Lower leg skin (tissue), 4 donors: Measurements from ENCODE around the gene AATK. TPM values are rescaled to one million over a fixed set of nuclear protein-coding genes. Genes with fewer than 3 reads are reported as not detected.

Source experiments
- DNase-seq, 2 donors: peaks; one replicate each; pipeline ENCODE4 v3.0.0-alpha.2; 2019; ENCODE audit warnings: low spot score in 2 of 2
- H3K4me3 ChIP-seq: fragments of 200-600 bp; sonication (generic); 2 replicates; pipeline ENCODE4 v1.5.1; 2017; ENCODE audit warnings: mild to moderate bottlenecking, low read depth; ENCODE audit not compliant: poor library complexity, severe bottlenecking
- CTCF ChIP-seq, 3 donors: fragments of 450-650 bp; IDR thresholded peaks; one replicate each; pipeline ENCODE4 v1.5.1; 2016; ENCODE audit warnings: antibody characterized with exemption in 3 of 3, mild to moderate bottlenecking in 3 of 3, moderate library complexity in 2 of 3
- POLR2A ChIP-seq, 2 donors: fragments of 450-650 bp; IDR thresholded peaks; one replicate each; pipeline ENCODE4 v1.6.1; 2016 to 2017; ENCODE audit warnings: antibody characterized with exemption in 2 of 2, mild to moderate bottlenecking in 1 of 2, moderate library complexity in 1 of 2
- WGBS, 2 donors: methylation state at CpG; one replicate each; pipeline ENCODE4 v1.1.5; 2018; 5-methylcytosine and 5-hydroxymethylcytosine counted together
- intact Hi-C: fragments of 100-400 bp; cut with DNase I; formaldehyde crosslinking; loops from one replicate; pipeline ENCODE4 v1.15.0; 2023; ENCODE audit warnings: low total_unique reads
- microRNA counts, 2 donors: library from miRNA; unstranded; fragments of <30 nt; microRNA quantifications; one replicate each; lab custom pipeline; 2016
- microRNA-seq, 2 donors: library from miRNA; unstranded; fragments of <30 nt; microRNA quantifications; one replicate each; pipeline ENCODE4, GENCODE V29; 2016; ENCODE audit warnings: borderline replicate concordance in 2 of 2, borderline number of aligned reads in 1 of 2
- total RNA-seq, 4 donors: library from RNA; depleted of rRNA; stranded (reverse); fragments of >200 nt; gene quantifications; one replicate each; pipeline ENCODE4 v1.1.0, GENCODE V29; 2016

The AATK gene
- total RNA-seq, 4 donors from 2014 or later = 0.81 to 3.5 (median 2.2) TPM

- no peak for TF ChIP-seq POLR2A (IDR thresholded peaks at IDR 0.05)
- no peak for DNase-seq
- no peak overlapping the region for H3K4me3 ChIP-seq
- intact Hi-C loops = no loop called here
- 75 to 79% methylated on average over 17 to 24 of the region's 26 CpGs for WGBS, 2 donors
Measured at GRCh38 chr17:81068411-81069134, 97.4 kb downstream of the AATK start.

GRCh38 chr17:81067391-81067811 lies 98.6 kb downstream of the AATK start:
- H3K4me3 ChIP-seq = no peak overlapping the region
- no peak for DNase-seq
- intact Hi-C loops = no loop called here
- TF ChIP-seq POLR2A (IDR thresholded peaks at IDR 0.05) = no peak
- no peak for TF ChIP-seq CTCF (IDR thresholded peaks at IDR 0.05)
- 77 to 83% methylated on average over 1 to 17 of the region's 20 CpGs for WGBS, 2 donors

MicroRNAs within 50 kb of the gene (microRNA counts, 767-probe panel; counts per million panel counts)
- microRNA hsa-miR-1250 (lab: Ali Mortazavi, UCI) (0 to 358 counts per million in 2 donors), microRNA hsa-miR-338-3p (lab: Ali Mortazavi, UCI) (10,378 to 11,611 counts per million in 2 donors), microRNA hsa-miR-338-5p (lab: Ali Mortazavi, UCI) (0 to 358 counts per million in 2 donors), microRNA hsa-miR-657 (lab: Ali Mortazavi, UCI) (0 to 358 counts per million in 2 donors)

Small RNA genes within 50 kb of the gene (microRNA-seq; reads per million reads assigned to microRNA genes)
- gene MIR1250 = 0 reads per million in 2 donors
- 0 reads per million in 2 donors for gene MIR3065
- 0 reads per million in 2 donors for gene MIR338
- gene MIR657 = 0 reads per million in 2 donors

Other genes with a start within 250 kb of the AATK start
- gene CHMP6, start 174.4 kb downstream of the AATK start, total RNA-seq = 10 to 100 TPM; 19.8 to 36.7 (median 26.1) TPM
- 100 to 1,000 TPM; 190 to 308 (median 224) TPM for gene BAIAP2, start 131.1 kb downstream of the AATK start, total RNA-seq
- not detected for gene PVALEF, start 714 bp downstream of the AATK start, total RNA-seq
- gene CEP131, start 56.7 kb upstream of the AATK start, total RNA-seq = 10 to 100 TPM in 1 of 4 donors, 1 to 10 TPM in 3; 4.3 to 12.9 (median 8.4) TPM
- gene TEPSIN, start 72.8 kb upstream of the AATK start, total RNA-seq = 100 to 1,000 TPM in 1 of 4 donors, 10 to 100 TPM in 3; 40.7 to 104 (median 62.6) TPM
- 10 to 100 TPM; 10.0 to 30.4 (median 15.9) TPM for gene NDUFAF8, start 73.1 kb upstream of the AATK start, total RNA-seq
- 100 to 1,000 TPM in 1 of 4 donors, 10 to 100 TPM in 3; 47.5 to 100 (median 73.3) TPM for gene SLC38A10, start 129.1 kb upstream of the AATK start, total RNA-seq
- gene BAHCC1, start 229.2 kb upstream of the AATK start, total RNA-seq = 10 to 100 TPM in 2 of 4 donors, 1 to 10 TPM in 2; 4.1 to 14.2 (median 10.0) TPM